ENCODE measurements around the gene SH2D3C.

The SH2D3C gene

DNA sequence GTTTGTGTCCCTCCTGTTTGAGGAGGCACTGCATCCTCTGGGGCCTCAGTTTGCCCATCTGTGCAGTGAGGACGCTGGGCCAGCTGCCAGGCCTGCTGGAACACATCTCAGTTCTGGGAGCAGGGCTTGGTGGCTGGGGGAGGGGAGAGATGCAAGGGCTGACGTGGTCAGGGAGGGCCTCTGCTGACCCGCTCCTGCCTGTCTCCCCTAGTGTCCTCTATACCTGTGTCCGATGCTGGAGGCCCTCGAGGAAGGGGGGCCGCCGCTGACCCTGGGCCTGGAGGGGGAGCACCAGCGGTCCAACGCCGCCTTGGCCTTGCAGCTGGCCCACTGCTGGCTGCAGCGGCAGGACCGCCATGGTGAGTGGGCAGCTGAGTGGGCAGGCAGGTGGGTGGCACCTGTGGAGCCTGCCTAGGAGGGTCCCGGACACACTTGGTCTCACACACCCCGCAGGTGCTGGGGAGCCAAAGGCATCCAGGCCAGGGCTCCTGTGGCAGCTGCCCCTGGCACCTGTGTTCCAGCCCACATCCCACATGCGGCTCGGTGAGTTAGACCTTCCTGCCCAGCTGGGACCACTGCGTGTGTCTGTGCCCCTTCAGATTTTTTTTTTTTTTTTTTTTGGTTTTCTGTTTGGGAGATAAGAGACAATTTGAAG lies 30.0 kb upstream of the SH2D3C start:
- no peak for DNase-seq

DNA sequence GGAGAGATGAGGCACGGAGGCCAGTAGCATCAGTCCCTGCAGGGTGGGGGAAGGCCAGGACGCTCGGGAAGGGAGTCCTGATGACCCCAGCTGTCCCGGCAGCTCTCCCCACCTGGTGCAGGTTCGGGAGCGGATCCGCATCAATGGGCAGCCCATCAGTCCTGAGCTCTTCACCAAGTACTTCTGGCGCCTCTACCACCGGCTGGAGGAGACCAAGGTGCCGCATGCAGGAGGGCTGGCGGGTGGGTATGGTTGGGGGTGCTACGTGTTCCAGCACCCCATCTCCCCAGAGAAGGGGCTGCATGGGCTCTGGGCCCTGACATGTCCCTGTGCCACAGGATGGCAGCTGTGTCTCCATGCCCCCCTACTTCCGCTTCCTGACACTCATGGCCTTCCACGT lies 28.4 kb upstream of the SH2D3C start:
- DNase-seq: no peak

DNA sequence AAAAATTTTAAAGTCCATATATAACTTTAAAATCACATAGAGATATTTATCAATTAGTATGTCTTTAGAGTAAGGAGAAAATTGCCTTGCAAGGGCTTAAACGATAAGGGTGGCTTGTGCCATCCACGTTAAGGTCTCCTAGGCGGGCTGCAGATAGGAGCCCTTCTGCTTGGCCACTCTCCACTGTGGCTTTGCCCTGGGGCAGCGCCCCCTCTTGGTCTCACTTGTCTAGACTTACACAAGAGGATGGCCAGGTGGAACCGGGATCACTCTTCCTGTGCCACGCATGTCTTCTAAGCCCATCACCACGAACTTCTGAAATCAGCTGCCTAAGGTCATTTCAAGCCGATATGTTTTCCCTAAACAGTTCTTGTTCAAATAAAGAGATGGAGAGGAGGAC lies 27.2 kb upstream of the SH2D3C start:
- DNase-seq: peak in 1 of 5 donors; percentile 39

DNA sequence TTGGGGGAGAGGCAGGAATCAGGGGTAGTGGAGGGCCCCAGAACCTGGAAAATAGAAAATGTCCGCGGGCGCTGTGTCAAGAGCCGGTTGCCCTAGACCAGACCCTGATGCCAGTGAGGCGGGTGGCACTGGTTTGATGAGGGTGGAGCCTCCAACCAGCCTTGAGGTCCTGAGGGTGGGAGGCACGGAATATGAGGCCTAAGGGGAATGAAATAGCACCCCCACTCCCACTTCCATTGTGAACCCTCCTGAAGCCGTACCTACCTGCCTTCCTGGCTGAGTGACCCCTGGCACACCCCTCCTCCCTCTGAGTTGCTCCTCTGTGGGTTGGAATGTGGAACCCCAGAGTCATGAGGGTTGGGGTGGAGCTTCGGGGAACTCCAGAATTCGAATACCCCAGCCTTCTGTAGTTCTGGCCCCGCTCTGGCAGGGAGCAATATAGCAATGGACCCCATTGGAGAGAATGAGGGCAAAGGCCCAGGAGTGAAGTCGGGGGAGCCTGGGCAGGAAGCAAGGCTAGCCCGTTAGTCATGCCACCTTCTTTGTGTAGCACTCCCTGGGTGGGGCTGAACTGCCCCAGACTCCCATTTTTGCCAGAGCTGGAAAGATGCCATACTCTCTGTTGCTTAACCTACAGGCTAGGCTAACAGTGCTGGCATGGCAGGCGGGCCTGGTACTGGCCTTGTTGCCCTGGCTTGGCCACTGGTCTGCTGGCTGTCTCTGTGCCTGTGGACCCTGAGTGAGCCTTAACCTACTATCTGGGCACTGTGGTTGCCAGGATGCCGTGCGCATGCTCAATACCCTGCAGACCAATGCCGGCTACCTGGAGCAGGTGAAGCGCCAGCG lies 25.3 kb upstream of the SH2D3C start:
- no peak for DNase-seq

DNA sequence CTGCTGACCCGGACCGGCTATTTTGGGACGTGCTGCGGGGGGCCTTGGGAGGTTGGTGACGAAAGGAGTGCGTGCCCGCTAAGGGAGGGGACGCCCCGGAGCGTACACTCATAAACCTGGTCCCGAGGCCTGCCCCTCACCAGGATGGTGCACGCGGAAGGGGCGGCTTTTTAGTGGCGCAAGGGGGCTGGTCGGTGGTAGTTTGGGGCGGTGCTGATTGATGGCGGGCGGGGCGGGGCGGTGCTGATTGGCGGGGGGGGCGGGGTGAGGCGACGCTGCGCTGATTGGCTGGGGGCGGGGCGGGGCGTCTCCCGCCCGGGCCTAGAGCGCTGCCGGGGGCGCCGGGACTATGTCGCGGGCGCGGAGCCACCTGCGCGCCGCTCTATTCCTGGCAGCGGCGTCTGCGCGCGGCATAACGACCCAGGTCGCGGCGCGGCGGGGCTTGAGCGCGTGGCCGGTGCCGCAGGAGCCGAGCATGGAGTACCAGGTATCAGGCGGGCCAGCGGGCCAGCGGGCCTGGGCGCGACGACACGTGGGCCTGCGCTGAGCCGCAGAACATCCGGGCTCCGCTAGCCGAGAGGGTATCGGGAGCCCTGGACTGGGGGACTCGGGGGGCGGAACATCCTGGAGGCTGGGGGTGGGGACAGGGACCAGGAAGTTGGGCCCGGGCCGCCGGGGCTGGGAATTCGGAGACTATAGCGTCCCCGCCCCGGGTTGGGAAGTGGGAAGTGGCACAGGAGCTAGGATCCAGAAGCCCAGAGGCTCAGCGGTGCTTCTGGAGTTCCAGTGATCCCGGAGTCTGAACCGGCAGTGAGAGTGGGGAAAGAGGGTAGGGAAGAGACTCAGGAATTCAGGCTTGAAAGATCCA lies 24.3 kb upstream of the SH2D3C start, which contains the start of gene FPGS:
Gene FPGS (plus strand): TSS at position 307 of the 868 bp plus-strand sequence. CDS start 43 bp downstream, at position 350.
- DNase-seq: peak; percentile 71 to 86 (median 78)

DNA sequence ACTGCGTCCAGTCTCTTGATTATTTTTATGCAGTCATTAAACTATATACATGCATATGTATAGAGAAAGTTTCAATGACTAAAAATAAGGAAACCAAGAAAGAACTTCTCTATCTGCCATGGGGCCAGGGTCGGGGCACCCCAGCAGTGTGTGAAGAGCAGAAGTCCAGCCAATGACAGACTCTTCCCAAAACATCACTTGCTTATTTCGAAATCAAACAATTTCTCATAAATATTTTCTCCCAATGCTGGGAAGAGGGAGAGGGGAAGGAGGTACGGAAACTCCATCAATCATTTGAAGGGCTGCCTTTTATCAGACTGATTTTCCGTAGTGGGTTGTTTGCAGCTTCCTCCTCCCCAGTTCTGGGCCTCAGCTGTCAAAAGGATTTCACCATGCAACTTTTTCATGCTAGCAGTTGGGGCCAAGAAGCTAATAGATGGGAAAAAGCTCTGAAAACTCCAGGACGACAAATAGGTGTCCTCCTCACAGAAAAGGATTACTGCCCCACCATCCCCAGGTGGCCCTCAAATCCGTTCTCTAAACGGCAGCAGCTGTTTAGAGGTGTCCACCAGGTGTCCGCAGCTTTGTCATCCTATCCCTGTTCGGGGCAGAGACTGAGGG lies 23.6 kb upstream of the SH2D3C start:
- no peak for DNase-seq

DNA sequence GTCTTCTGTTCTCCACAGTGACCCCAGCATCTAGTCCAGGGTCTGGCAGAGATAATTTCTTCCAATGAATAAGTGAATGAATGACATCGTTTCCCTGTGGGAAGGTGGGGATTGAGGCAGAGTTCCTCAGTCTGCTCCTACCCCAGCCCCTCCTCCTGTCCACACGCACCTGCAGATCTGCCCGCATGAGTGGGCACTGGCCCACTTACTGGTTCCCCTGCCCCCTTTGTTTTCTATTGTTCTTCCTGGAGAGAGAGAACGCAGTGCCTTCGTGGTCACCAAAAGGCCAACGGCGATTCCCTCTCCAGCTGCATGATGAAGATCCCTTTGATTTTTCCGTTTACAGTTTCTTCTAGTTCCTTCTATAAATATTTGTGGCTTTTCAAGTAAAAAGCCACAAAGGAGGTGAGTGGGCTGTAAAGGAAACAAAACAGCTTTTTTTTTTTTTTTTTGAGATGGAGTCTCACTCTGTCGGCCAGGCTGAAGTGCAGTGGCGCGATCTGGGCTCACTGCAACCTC lies 18.4 kb upstream of the SH2D3C start:
- no peak for DNase-seq

DNA sequence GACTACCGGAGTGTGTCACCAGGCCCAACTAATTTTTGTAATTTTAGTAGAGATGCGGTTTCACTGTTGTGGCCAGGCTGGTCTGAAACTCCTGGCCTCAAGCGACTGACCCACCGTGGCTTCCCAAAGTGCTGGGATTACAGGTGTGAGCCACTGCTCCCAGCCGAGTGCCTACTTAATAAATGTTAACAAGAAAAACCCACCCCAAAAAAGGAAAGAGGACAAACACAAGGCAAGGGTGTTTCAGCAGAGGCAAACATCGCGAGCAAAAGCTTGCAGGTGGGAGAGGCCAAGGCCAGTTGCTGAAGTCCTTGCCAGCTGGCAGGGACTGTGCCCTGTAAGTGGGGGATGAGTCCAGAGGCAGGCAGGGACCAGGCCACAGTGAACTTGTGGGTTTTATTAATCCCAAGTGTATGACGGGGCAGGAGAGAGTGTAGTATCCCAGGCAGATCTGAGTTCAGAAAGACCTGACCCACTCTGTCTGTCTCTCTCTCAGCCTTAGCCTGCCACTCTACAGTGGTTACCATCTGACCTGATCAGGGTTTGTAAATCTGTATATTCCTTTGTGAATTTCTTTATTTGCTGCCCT lies 17.9 kb upstream of the SH2D3C start:
- DNase-seq: no peak

DNA sequence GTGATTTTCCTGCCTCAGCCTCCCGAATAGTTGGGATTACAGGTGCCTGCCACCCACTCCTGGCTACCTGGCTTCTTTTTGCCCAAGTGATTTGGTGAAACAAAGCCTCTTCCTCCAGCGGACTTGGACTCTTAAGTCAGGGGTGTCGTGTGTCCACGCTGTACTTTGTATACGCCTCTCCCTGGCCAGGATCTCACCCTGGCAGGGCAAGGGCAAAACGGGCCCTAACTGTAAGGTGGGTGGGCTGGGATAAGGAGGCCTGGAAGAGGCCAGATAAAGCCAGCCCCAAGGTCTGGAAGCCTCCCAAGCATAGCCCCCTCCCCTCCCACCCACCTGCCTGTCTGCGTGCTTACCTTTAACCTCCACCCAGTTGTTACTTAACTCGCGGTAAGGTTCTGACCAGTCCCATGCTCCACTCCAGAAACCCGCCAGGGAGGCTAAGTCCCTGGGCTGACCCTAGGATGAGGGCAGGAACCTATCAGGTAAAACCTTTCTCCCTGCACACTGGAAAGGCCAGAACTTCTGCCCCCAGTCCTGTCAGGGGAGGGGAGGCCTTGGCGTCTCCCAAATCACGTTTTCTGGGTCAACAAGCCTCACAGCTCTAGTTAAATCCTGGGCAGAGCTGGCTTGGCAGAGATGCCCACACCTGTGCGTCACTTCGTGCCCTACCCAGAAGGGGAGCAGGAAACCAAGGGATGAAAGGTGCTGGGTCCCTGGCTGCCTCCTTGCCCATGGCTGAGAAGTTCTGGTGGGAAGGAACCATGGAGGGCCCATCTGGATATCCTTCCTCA lies 15.7 kb upstream of the SH2D3C start:
- no peak for DNase-seq

DNA sequence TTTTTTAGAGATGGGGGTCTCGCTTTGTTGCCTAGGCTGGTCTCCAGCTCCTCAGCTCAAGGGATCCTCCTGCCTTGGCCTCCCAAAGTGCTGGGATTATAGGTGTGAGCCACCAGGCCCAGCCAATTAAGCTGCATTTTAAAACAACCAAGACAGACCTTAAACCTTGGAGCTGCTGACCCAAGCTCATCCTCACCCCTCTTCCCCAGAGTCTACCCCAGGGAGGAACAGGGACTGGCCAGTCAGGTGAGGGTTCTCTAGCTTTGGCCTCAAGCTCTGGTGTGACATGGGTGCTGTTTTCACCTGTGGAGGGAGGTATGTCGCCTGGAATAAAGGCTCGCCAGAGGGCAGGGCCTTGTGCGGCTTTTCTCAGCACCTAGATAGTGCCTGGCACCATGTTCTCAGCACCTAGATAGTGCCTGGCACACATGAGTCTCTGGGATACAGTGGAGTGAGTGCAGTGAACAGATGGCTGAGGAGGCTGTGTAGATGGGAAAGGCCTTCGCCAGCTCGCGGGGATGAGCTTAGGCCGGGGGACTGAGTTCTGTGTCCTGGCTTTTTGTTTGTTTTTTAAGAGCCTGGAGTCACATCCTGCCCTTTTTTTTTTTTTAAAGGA lies 14.7 kb upstream of the SH2D3C start:
- no peak for DNase-seq

DNA sequence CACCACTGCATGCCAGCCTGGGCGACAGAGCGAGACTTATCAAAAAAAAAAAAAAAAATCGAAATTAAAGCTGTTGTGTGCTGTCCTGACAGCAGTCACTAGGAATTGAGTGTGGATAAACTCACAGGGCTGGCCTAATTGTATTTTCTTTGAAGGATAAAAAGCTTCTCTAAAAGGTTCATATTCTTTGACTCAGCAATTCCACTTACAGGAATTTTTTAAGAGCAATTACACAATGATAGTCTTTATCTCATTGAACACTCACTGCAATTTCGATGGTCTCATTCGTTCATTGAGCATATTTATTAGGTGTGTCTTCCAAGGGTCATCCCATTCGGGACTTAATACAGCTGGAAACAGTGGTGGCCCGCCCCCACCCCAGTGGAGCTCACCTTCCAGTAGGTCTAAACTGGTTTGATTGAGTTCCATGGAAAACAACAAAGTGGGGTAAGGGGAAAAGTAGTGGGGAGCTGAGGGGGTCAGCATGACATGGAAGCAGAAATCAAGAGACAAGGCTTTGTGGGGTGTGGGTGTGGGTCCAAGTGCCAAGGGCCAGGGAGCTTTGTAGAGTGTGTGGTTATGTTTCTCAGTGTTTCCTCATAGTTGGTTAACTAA lies 14.1 kb upstream of the SH2D3C start:
- DNase-seq: no peak

DNA sequence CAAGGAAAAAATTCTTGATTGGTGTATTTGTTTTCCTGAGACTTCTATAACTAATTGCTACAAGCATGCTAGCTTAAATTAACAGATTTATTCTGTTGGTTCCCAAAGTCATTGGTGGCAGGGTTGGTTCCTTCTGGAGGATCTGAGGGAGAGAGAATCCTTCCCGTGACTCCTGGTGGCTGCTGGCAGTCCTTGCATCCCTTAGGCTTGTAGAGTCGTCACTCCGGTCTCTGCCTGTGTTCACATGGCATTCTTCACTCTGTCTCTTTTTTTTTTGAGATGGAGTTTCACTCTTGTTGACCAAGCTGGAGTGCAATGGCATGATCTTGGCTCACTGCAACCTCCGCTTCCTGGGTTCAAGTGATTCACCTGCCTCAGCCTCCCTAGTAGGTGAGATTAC lies 12.6 kb upstream of the SH2D3C start:
- no peak for DNase-seq

DNA sequence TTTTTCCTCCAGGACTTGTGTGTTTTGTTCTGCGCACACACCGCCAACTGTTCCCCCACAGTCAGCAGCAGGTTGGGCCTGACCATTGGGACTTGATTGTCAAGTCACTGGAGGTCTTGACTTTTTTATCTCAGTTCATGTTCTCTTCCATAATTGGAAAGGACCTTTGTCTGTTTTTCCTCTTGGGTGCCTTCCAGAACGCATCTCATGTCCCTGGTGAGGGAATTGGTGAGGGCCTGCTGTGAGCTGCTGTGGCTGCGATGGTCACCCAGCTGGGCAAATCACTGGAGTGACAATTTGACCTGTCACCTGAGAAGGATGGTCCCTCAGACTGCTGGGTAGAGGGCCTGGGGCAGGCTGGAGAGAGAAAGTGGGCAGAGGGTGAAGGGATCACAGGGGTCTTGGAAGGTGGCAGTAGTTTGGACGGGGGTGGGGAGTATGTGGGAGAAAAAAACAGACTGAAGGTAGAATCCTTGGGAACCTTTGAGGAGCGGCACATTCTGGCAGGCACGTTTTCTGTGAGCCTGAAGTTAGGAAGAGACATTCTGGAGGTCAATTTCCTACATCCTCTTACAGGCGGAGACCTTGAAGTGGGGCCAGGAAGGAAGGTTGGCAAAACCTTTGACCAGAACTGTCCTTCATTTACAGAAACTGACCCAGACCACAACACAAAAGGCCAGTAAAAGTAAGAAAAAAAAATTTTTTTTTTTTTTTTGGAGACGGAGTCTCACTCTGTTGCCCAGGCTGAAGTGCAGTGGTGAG lies 11.8 kb upstream of the SH2D3C start:
- DNase-seq: no peak

DNA sequence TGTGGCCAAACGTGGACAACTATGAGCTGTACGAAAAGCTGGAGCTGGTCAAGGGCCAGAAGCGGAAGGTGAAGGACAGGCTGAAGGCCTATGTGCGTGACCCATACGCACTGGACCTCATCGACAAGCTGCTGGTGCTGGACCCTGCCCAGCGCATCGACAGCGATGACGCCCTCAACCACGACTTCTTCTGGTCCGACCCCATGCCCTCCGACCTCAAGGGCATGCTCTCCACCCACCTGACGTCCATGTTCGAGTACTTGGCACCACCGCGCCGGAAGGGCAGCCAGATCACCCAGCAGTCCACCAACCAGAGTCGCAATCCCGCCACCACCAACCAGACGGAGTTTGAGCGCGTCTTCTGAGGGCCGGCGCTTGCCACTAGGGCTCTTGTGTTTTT lies 10.7 kb upstream of the SH2D3C start:
- no peak for DNase-seq

DNA sequence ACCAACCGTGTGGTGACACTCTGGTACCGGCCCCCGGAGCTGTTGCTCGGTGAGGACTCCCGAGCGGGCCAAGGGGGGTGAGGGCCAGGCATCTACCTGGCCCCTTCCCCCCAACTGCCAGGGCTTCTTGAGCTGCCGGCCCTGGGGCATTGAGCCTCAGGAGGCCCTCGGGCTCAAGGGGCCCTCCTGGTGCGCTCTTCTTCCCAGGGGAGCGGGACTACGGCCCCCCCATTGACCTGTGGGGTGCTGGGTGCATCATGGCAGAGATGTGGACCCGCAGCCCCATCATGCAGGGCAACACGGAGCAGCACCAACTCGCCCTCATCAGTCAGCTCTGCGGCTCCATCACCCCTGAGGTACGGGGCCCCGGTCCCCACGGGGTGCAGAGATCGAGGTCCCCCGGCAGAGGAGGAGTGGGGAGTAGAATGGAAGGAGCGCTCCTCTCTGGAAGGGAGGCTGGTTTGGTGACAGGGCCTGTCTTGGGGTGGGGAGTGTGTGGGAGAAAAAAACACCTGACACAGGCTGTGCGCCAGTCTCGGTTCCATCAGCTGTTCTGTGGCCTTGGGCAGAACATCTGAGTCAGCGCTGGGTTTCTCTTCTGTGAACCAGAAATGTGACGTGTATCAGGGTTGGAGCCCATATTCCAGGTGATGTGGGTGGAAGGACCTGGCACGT lies 10.0 kb upstream of the SH2D3C start:
- DNase-seq: no peak

DNA sequence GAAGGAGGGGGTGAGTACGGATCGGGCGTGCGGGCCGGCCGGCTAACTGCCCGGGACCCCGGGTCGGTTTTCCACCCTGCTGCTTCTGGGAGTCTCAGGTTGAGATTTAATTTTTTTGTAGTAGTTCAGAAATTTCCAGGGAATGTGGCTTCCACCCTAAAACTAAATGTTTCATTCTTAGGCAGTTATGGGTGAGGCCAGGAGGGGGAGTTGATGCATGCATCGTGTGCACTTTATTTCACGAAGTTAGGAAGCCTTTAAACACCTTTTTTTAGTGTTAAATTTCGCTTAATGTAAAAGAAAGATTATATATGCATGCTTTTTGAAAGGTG lies 8.3 kb upstream of the SH2D3C start:
- no peak for DNase-seq

DNA sequence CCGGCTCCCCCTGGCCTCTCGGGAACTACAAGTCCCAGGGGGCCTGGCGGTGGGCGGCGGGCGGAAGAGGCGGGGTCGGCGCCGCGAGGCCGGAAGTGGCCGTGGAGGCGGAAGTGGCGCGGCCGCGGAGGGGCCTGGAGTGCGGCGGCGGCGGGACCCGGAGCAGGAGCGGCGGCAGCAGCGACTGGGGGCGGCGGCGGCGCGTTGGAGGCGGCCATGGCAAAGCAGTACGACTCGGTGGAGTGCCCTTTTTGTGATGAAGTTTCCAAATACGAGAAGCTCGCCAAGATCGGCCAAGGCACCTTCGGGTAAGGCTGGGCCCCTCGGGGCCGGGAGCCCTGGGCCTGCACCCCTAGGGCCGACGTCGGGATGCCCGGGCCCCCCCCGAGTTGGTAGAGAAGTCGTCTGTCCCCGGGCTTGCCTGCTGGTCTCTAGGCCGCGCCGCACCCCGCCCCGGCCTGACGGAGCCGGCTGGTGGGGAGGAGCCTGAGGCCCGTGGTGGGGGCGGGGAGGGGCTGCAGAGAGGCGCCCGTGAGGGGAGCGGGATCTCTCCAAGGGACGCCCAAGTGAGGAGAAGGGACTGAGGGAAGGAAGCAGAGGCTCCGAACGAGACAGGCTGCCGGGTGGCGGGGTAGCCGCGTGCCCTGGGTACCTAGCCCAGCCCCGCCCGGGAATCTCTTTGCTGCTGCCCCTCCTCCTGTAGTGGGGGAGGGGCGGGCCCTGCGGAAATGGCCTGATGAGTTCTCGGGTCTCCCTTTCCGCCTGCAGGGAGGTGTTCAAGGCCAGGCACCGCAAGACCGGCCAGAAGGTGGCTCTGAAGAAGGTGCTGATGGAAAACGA lies 7.7 kb upstream of the SH2D3C start, which contains the start of gene CDK9:
Gene CDK9 (plus strand): TSS at position 102 of the 840 bp plus-strand sequence. CDS start 115 bp downstream, at position 217.
- peak; percentile 85 to 93 (median 88) for DNase-seq
